Kidney (tissue), 14 donors: Measurements from ENCODE around the gene SLC66A2. TPM values are rescaled to one million over a fixed set of nuclear protein-coding genes. Genes with fewer than 3 reads are reported as not detected.

Experiments used
- DNase-seq, 5 donors: peaks; one replicate each; pipeline ENCODE4 v3.0.0-alpha.2; 2013 to 2020
- FAIRE-seq: peaks from 2 replicates; lab custom pipeline; 2012; peaks lifted over from hg19 to GRCh38; lab: Jason Lieb, UNC
- H3K27ac ChIP-seq, 2 donors: one replicate each; pipeline ENCODE4 v1.7.0; 2013; ENCODE audit warnings: low read depth in 2 of 2, low read length in 2 of 2, inconsistent platforms in 1 of 2
- H3K27me3 ChIP-seq: one replicate; pipeline ENCODE4 v1.7.1; 2013; ENCODE audit warnings: low read length, inconsistent platforms; ENCODE audit not compliant: control insufficient read depth, insufficient read depth
- H3K36me3 ChIP-seq, 3 donors: one replicate each; pipeline versions ENCODE4 v1.7.0 to v1.7.1; 2013; ENCODE audit warnings: low read length in 3 of 3, control low read depth in 1 of 3, inconsistent platforms in 1 of 3; ENCODE audit not compliant: insufficient read depth in 3 of 3, control insufficient read depth in 2 of 3
- H3K4me1 ChIP-seq, 3 donors: one replicate each; pipeline versions ENCODE4 v1.7.0 to v1.7.1; 2013; ENCODE audit warnings: low read length in 3 of 3, inconsistent platforms in 1 of 3, low read depth in 1 of 3; ENCODE audit not compliant: control insufficient read depth in 2 of 3, insufficient read depth in 2 of 3
- H3K4me3 ChIP-seq, 3 donors: one replicate each; pipeline versions ENCODE4 v1.7.0 to v1.8.1; 2013; ENCODE audit warnings: low read length in 3 of 3, control low read depth in 1 of 3, inconsistent platforms in 1 of 3
- H3K9ac ChIP-seq, 3 donors: one replicate each; pipeline versions ENCODE4 v1.7.0 to v1.7.1; 2013; ENCODE audit warnings: low read length in 3 of 3, control low read depth in 1 of 3, inconsistent platforms in 1 of 3
- H3K9me3 ChIP-seq, 3 donors: one replicate each; pipeline versions ENCODE4 v1.7.0 to v1.7.1; 2013; ENCODE audit warnings: low read length in 3 of 3, control low read depth in 1 of 3, inconsistent platforms in 1 of 3; ENCODE audit not compliant: control insufficient read depth in 2 of 3, insufficient read depth in 1 of 3
- CTCF ChIP-seq: IDR thresholded peaks from 3 replicates; pipeline ENCODE4 v1.5.1; 2012; ENCODE audit warnings: mild to moderate bottlenecking, moderate library complexity, borderline replicate concordance; ENCODE audit not compliant: insufficient read depth; ENCODE audit errors: extremely low read depth
- intact Hi-C: fragments of 100-400 bp; cut with DNase I; formaldehyde crosslinking; loops from one replicate; pipeline ENCODE4 v1.11.1; 2022
- polyA plus RNA-seq: library from polyadenylated mRNA; stranded (reverse); fragments of 350-450 nt; fragmentation: Illumina TruSeq; extraction: RNeasy Lipid Tissue Mini Kit (QIAGEN cat#74804); gene quantifications from one replicate; pipeline ENCODE4 v1.2.3, GENCODE V29; 2014; ENCODE audit warnings: low read depth, low replicate concordance; ENCODE audit not compliant: insufficient read depth
- total RNA-seq: library from RNA; stranded (reverse); fragmentation: NEBNext Ultra II Directional; extraction: Animal tissue kit (Norgen Biotek cat#: 25700); gene quantifications from one replicate; pipeline ENCODE4 v1.2.1, GENCODE V29; 2021
- donor health status: control.
- donor health status: control.
- donor health status: control.
- donor health status: control.
- donor health status: control.
- donor health status: DM: yes; HTN: yes; CAD: no.
- donor health status: Normal renal cell carcinoma (clear cell type).

The SLC66A2 gene
- total and polyA plus RNA-seq, 2 donors from 2014 or later, result 41.9 to 45.5 TPM

DNA sequence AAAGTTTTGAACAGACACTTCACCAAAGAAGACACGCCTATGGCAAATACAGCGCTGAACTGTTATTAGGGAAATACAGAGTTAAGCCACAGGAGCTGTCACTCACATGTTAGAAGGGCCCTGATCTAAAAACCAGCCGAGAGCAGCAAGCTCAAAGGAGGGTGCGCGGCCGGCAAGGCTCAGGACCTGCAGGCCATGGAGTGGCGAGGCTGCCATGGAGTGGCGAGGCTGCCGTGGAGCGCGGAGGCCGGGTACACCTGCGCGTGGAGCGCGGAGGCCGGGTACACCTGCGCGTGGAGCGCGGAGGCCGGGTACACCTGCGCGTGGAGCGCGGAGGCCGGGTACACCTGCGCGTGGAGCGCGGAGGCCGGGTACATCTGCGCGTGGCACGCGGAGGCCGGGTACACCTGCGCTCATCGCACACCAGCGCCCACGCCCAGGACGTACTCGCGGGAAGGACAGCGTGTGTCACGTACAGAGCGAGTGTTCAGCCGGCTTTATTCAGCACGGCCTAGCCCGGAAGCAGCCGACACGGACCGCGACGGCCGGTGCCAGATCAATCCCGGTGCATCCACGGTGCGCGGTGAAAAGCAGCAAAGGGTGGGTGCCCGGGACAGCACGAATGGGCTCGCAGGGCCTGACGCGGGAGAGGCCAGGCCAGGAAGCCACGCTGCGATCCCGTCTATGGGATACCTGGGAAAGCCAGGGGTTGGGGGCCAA lies 68.8 kb downstream of the SLC66A2 start:
- no peak for DNase-seq
- intact Hi-C loops, result no loop called here

GRCh38 chr18:79881695-79882094 lies 69.8 kb downstream of the SLC66A2 start:
- DNase-seq (peak in 1 of 5 donors; percentile 54), FAIRE-seq (no peak)
- H3K4me1 ChIP-seq, result no peaks in the 10 kb centered on the region
- no peak overlapping the region for H3K27ac ChIP-seq
- no peak overlapping the region for H3K9ac ChIP-seq
- no peaks in the 10 kb centered on the region for H3K36me3 ChIP-seq
- intact Hi-C loops, result no loop called here
- no peaks in the 10 kb centered on the region for H3K27me3 ChIP-seq
- H3K4me3 ChIP-seq, result no peak overlapping the region
- no peak for TF ChIP-seq CTCF
- H3K9me3 ChIP-seq, result no peaks in the 10 kb centered on the region

More for the DNA sequence above, 68.8 kb downstream of the SLC66A2 start:
- H3K36me3 ChIP-seq, result no peaks in the 10 kb centered on the region
- H3K27ac ChIP-seq, result no peak overlapping the region
- H3K9me3 ChIP-seq, result no peaks in the 10 kb centered on the region
- H3K4me3 ChIP-seq, result no peak overlapping the region
- H3K9ac ChIP-seq, result no peak overlapping the region
- H3K27me3 ChIP-seq, result no peaks in the 10 kb centered on the region
- H3K4me1 ChIP-seq, result no peaks in the 10 kb centered on the region
- TF ChIP-seq CTCF, result no peak
- FAIRE-seq, result no peak

- intact Hi-C loops, result no loop called here
- FAIRE-seq (no peak), DNase-seq (no peak)
- Histone ChIP-seq H3K36me3 (no peaks in the 10 kb centered on the region), H3K27me3 (no peaks in the 10 kb centered on the region), H3K9ac (no peak overlapping the region), H3K27ac (no peak overlapping the region), H3K4me3 (no peak overlapping the region), H3K9me3 (no peaks in the 10 kb centered on the region), H3K4me1 (peaks cover 0 to 2% (median 0%) of the 10 kb centered on the region in 3 donors)
- no peak for TF ChIP-seq CTCF
These were observed 71.9 kb downstream of the SLC66A2 start for GRCh38 chr18:79879566-79879965.
